ENCODE data around the gene CNTN6.

Gene CNTN6

GRCh38 chr3:1091286-1091685 is 1.5 kb upstream of the CNTN6 start:
- TF ChIP-seq POLR2AphosphoS5 (IDR thresholded peaks at IDR 0.05; ENCODE audit: low read depth, low read length): no peak
- TF ChIP-seq TAF1 (IDR thresholded peaks at IDR 0.05; ENCODE audit: borderline replicate concordance, insufficient read depth, low read length): no peak
- no peak for TF ChIP-seq SIN3A (IDR thresholded peaks at IDR 0.05; ENCODE audit: borderline replicate concordance, insufficient read depth, low read length)
- no peak for TF ChIP-seq REST (IDR thresholded peaks at IDR 0.05; ENCODE audit: insufficient read depth in 1 of 2, low read depth in 2 of 2, low read length in 2 of 2)
- TF ChIP-seq FOXP2 (optimal IDR thresholded peaks at IDR 0.05; ENCODE audit: borderline replicate concordance, extremely low read depth, extremely low read length, insufficient read depth): no peak

GRCh38 chr3:1092061-1092460 is 763 bp upstream of the CNTN6 start:
- TF ChIP-seq REST (IDR thresholded peaks at IDR 0.05; ENCODE audit: insufficient read depth in 1 of 2, low read depth in 2 of 2, low read length in 2 of 2): no peak
- no peak for TF ChIP-seq POLR2AphosphoS5 (IDR thresholded peaks at IDR 0.05; ENCODE audit: low read depth, low read length)
- no peak for TF ChIP-seq SIN3A (IDR thresholded peaks at IDR 0.05; ENCODE audit: borderline replicate concordance, insufficient read depth, low read length)
- TF ChIP-seq TAF1 (IDR thresholded peaks at IDR 0.05; ENCODE audit: borderline replicate concordance, insufficient read depth, low read length): no peak
- TF ChIP-seq FOXP2 (optimal IDR thresholded peaks at IDR 0.05; ENCODE audit: borderline replicate concordance, extremely low read depth, extremely low read length, insufficient read depth): no peak

GRCh38 chr3:1093217-1093616 is 393 bp downstream of the CNTN6 start:
- TF ChIP-seq POLR2AphosphoS5 (IDR thresholded peaks at IDR 0.05; ENCODE audit: low read depth, low read length) (no peak), SIN3A (IDR thresholded peaks at IDR 0.05; ENCODE audit: borderline replicate concordance, insufficient read depth, low read length) (no peak), FOXP2 (optimal IDR thresholded peaks at IDR 0.05; ENCODE audit: borderline replicate concordance, extremely low read depth, extremely low read length, insufficient read depth) (no peak), REST (IDR thresholded peaks at IDR 0.05; ENCODE audit: insufficient read depth in 1 of 2, low read depth in 2 of 2, low read length in 2 of 2) (no peak), TAF1 (IDR thresholded peaks at IDR 0.05; ENCODE audit: borderline replicate concordance, insufficient read depth, low read length) (no peak)

GRCh38 chr3:1103525-1103924 is 10.7 kb downstream of the CNTN6 start:
- TF ChIP-seq SIN3A (IDR thresholded peaks at IDR 0.05; ENCODE audit: borderline replicate concordance, insufficient read depth, low read length) (no peak), REST (IDR thresholded peaks at IDR 0.05; ENCODE audit: insufficient read depth in 1 of 2, low read depth in 2 of 2, low read length in 2 of 2) (no peak), POLR2AphosphoS5 (IDR thresholded peaks at IDR 0.05; ENCODE audit: low read depth, low read length) (no peak), TAF1 (IDR thresholded peaks at IDR 0.05; ENCODE audit: borderline replicate concordance, insufficient read depth, low read length) (no peak), FOXP2 (optimal IDR thresholded peaks at IDR 0.05; ENCODE audit: borderline replicate concordance, extremely low read depth, extremely low read length, insufficient read depth) (no peak)
